ENCODE data around the gene ELF3. TPM values are rescaled to one million over a fixed set of nuclear protein-coding genes. Genes with fewer than 3 reads are reported as not detected.

ELF3 gene
- total RNA-seq, 1 donor from 2014 or later: 2.7 TPM

- Histone ChIP-seq H3K27me3 (no peaks in the 10 kb centered on the region), H3K36me3 (no peaks in the 10 kb centered on the region), H2AFZ (replicated peaks) (no peak overlapping the region), H3K4me2 (no peak overlapping the region), H3F3A (ENCODE audit: low read depth) (no peaks in the 10 kb centered on the region), H3K9me3 (ENCODE audit: low read depth) (no peaks in the 10 kb centered on the region), H4K20me1 (ENCODE audit: low read depth) (no peaks in the 10 kb centered on the region), H3K9ac (no peak overlapping the region), H3K4me3 (no peak overlapping the region), H3K4me1 (no peaks in the 10 kb centered on the region), H3K27ac (no peak overlapping the region), H3K79me2 (ENCODE audit: low read depth) (no peaks in the 10 kb centered on the region)
- no peak overlapping the region for H3K4me3 Mint-ChIP-seq
- peaks cover 5% of the 10 kb centered on the region for H3K27me3 Mint-ChIP-seq (ENCODE audit: insufficient read depth, low read depth)
- H3K27ac Mint-ChIP-seq: no peak overlapping the region
- no peak for DNase-seq (ENCODE audit: low spot score)
- no peaks in the 10 kb centered on the region for H3K4me1 Mint-ChIP-seq
- no peaks in the 10 kb centered on the region for H3K9me3 Mint-ChIP-seq
- no peaks in the 10 kb centered on the region for H3K36me3 Mint-ChIP-seq
- TF ChIP-seq EZH2 (IDR thresholded peaks at IDR 0.05): no peak
- TF ChIP-seq EZH2phosphoT487 (IDR thresholded peaks at IDR 0.05): no peak
- TF ChIP-seq CTCF (IDR thresholded peaks at IDR 0.05): no peak
These were observed 26.4 kb downstream of the ELF3 start for GRCh38 chr1:202036595-202037387.

- H3K9me3 ChIP-seq (ENCODE audit: low read depth): no peaks in the 10 kb centered on the region
- H3K9me3 Mint-ChIP-seq: no peaks in the 10 kb centered on the region
- no peaks in the 10 kb centered on the region for H3K4me1 Mint-ChIP-seq
- no peaks in the 10 kb centered on the region for H4K20me1 ChIP-seq (ENCODE audit: low read depth)
- no peaks in the 10 kb centered on the region for H3F3A ChIP-seq (ENCODE audit: low read depth)
- H3K4me3 ChIP-seq: no peak overlapping the region
- H3K36me3 ChIP-seq: no peaks in the 10 kb centered on the region
- H3K4me3 Mint-ChIP-seq: no peak overlapping the region
- no peaks in the 10 kb centered on the region for H3K27me3 ChIP-seq
- H3K27ac Mint-ChIP-seq: no peak overlapping the region
- TF ChIP-seq EZH2 (IDR thresholded peaks at IDR 0.05) (no peak), CTCF (IDR thresholded peaks at IDR 0.05) (no peak)
- H3K79me2 ChIP-seq (ENCODE audit: low read depth): no peaks in the 10 kb centered on the region
- H3K4me1 ChIP-seq: no peaks in the 10 kb centered on the region
- H3K27ac ChIP-seq: no peak overlapping the region
- H3K27me3 Mint-ChIP-seq (ENCODE audit: insufficient read depth, low read depth): peaks cover 8% of the 10 kb centered on the region
- no peak for DNase-seq (ENCODE audit: low spot score)
- H3K36me3 Mint-ChIP-seq: no peaks in the 10 kb centered on the region
- no peak overlapping the region for H3K9ac ChIP-seq
- H2AFZ ChIP-seq (replicated peaks): no peak overlapping the region
- H3K4me2 ChIP-seq: no peak overlapping the region
These were observed 27.4 kb downstream of the ELF3 start for GRCh38 chr1:202037706-202038296.

GRCh38 chr1:202038688-202039346 is 28.4 kb downstream of the ELF3 start:
- Histone ChIP-seq H3K36me3 (no peaks in the 10 kb centered on the region), H3K9ac (no peak overlapping the region), H3F3A (ENCODE audit: low read depth) (no peaks in the 10 kb centered on the region), H2AFZ (replicated peaks) (no peak overlapping the region), H3K27ac (no peak overlapping the region), H3K9me3 (ENCODE audit: low read depth) (no peaks in the 10 kb centered on the region), H3K4me2 (no peak overlapping the region), H3K79me2 (ENCODE audit: low read depth) (no peaks in the 10 kb centered on the region), H3K4me3 (no peak overlapping the region), H3K27me3 (no peaks in the 10 kb centered on the region), H4K20me1 (ENCODE audit: low read depth) (no peaks in the 10 kb centered on the region), H3K4me1 (no peaks in the 10 kb centered on the region)
- Mint-ChIP-seq H3K27ac (no peak overlapping the region), H3K9me3 (no peaks in the 10 kb centered on the region), H3K27me3 (ENCODE audit: insufficient read depth, low read depth) (peaks cover 10% of the 10 kb centered on the region), H3K36me3 (no peaks in the 10 kb centered on the region), H3K4me3 (no peak overlapping the region), H3K4me1 (peaks cover 2% of the 10 kb centered on the region)
- no peak for DNase-seq (ENCODE audit: low spot score)
- TF ChIP-seq CTCF (IDR thresholded peaks at IDR 0.05) (no peak), EZH2phosphoT487 (IDR thresholded peaks at IDR 0.05) (no peak)

All from neural progenitor cell (in vitro differentiated cells).